ENCODE data around the gene SCMH1.

- no peak for TF ChIP-seq CTCF (IDR thresholded peaks at IDR 0.05; ENCODE audit: extremely low read depth in 1 of 2, insufficient read depth in 1 of 2, low read depth in 1 of 2, low read length in 2 of 2)
- no peak for TF ChIP-seq EZH2 (IDR thresholded peaks at IDR 0.05; ENCODE audit: borderline replicate concordance, low read depth, low read length, severe bottlenecking)
- no peak for TF ChIP-seq POLR2A (IDR thresholded peaks at IDR 0.05; ENCODE audit: low read depth, low read length)
- TF ChIP-seq MYC (IDR thresholded peaks at IDR 0.05; ENCODE audit: low read depth, low read length) = no peak
- TF ChIP-seq JUN (IDR thresholded peaks at IDR 0.05; ENCODE audit: borderline replicate concordance, insufficient read depth, insufficient read length, low read depth) = no peak
Observed at GRCh38 chr1:41152622-41153044, 89.5 kb downstream of the SCMH1 start.

Data from endothelial cell of umbilical vein (primary cell).